Peyer's patch (tissue), 4 donors: ENCODE results near the gene GMPR2.

ENCODE experiments used
- CTCF ChIP-seq, 6 experiments: fragments of 450-650 bp in 4 of 6; fragments of 200-600 bp in 2 of 6; sonication (generic) in 1 of 6; IDR thresholded peaks; one replicate each; pipeline ENCODE4 v1.5.1; 2017 to 2019; ENCODE audit warnings: antibody characterized with exemption in 6 of 6, mild to moderate bottlenecking in 3 of 6, moderate library complexity in 1 of 6
- POLR2A ChIP-seq, 2 donors: fragments of 450-650 bp; IDR thresholded peaks; one replicate each; pipeline ENCODE4 v1.5.1; 2017; ENCODE audit warnings: antibody characterized with exemption in 2 of 2, mild to moderate bottlenecking in 2 of 2, moderate library complexity in 2 of 2

GRCh38 chr14:24198814-24199524, 33.8 kb upstream of the GMPR2 start:
- no peak for TF ChIP-seq CTCF (IDR thresholded peaks at IDR 0.05)
- TF ChIP-seq POLR2A (IDR thresholded peaks at IDR 0.05): no peak
